B cell (primary cell): ENCODE results near the gene NPAS3. TPM values are rescaled to one million over a fixed set of nuclear protein-coding genes. Genes with fewer than 3 reads are reported as not detected.

ENCODE experiments used
- ATAC-seq: fragments of 200-7000 bp; cut with Tn5 transposase; one replicate; pipeline ENCODE4 v1.10.0; 2021; ENCODE audit warnings: low read depth, mild to moderate bottlenecking, moderate number of reproducible peaks, moderate library complexity
- CTCF ChIA-PET: fragments of 350-600 bp; sonication (Branson Sonifier 250); formaldehyde crosslinking; loops from one replicate; lab custom pipeline; 2021; ENCODE audit warnings: antibody characterized with exemption, inconsistent platforms; lab: Charles Lee
- POLR2A ChIA-PET: fragments of 350-600 bp; sonication (Branson Sonifier 250); formaldehyde crosslinking; loops from one replicate; lab custom pipeline; 2021; ENCODE audit warnings: antibody characterized with exemption; lab: Charles Lee
- DNase-seq: peaks from one replicate; pipeline ENCODE4 v3.0.0; 2013
- H2AFZ ChIP-seq: 2 replicates; pipeline ENCODE4 v1.6.1; 2012; ENCODE audit warnings: mild to moderate bottlenecking, low read depth, low read length; ENCODE audit not compliant: insufficient read depth, poor library complexity, severe bottlenecking
- H3K27ac ChIP-seq, 2 donors: 1 replicate in 1 of 2; 2 replicates in 1 of 2; pipeline ENCODE4 v1.5.1; 2012 to 2013; ENCODE audit warnings: low read length in 2 of 2, mild to moderate bottlenecking in 2 of 2, moderate library complexity in 1 of 2
- H3K27me3 ChIP-seq, 4 experiments: fragments of 200-600 bp in 1 of 4; sonication (generic) in 1 of 4; replicated peaks in 1 of 4; 1 replicate in 2 of 4; 2 replicates in 2 of 4; pipeline versions ENCODE4 v1.6.1 to v1.7.0; 2013 to 2016; ENCODE audit warnings: low read length in 3 of 4, mild to moderate bottlenecking in 2 of 4, mixed read lengths in 1 of 4, moderate library complexity in 1 of 4; ENCODE audit not compliant: insufficient read depth in 4 of 4, control insufficient read depth in 3 of 4; ENCODE audit errors: control extremely low read depth in 1 of 4
- H3K36me3 ChIP-seq, 2 experiments: replicated peaks in 1 of 2; 1 replicate in 1 of 2; 2 replicates in 1 of 2; pipeline versions ENCODE4 v1.6.1 to v1.7.1; 2013; ENCODE audit warnings: low read length in 1 of 2; ENCODE audit not compliant: insufficient read depth in 2 of 2, control insufficient read depth in 1 of 2; ENCODE audit errors: control extremely low read depth in 1 of 2, extremely low read depth in 1 of 2
- H3K4me1 ChIP-seq, 2 donors: fragments of 200-600 bp in 1 of 2; sonication (generic) in 1 of 2; 1 replicate in 1 of 2; 2 replicates in 1 of 2; pipeline versions ENCODE4 v1.5.1 to v1.6.1; 2013 to 2017; ENCODE audit warnings: low read length in 2 of 2; ENCODE audit not compliant: control insufficient read depth in 2 of 2, insufficient read depth in 2 of 2
- H3K4me2 ChIP-seq: replicated peaks from 2 replicates; pipeline ENCODE3; 2012; ENCODE audit warnings: mild to moderate bottlenecking, low read depth, low read length; ENCODE audit not compliant: poor library complexity, severe bottlenecking
- H3K4me3 ChIP-seq, 5 experiments: fragments of 200-600 bp in 1 of 5; sonication (generic) in 1 of 5; 1 replicate in 3 of 5; 2 replicates in 2 of 5; pipeline versions ENCODE4 v1.5.1 to v1.7.0; 2011 to 2016; ENCODE audit warnings: low read length in 4 of 5, mild to moderate bottlenecking in 4 of 5, low read depth in 2 of 5, control low read depth in 1 of 5, moderate library complexity in 1 of 5; ENCODE audit not compliant: insufficient read depth in 1 of 5; ENCODE audit errors: control extremely low read depth in 1 of 5, extremely low read depth in 1 of 5
- H3K79me2 ChIP-seq: fragments of 200-600 bp; sonication (generic); one replicate; pipeline ENCODE4 v1.6.0; 2016; ENCODE audit warnings: low read length; ENCODE audit not compliant: control insufficient read depth, insufficient read depth
- H3K9ac ChIP-seq: fragments of 200-600 bp; sonication (generic); 2 replicates; pipeline ENCODE4 v1.6.1; 2017; ENCODE audit warnings: mild to moderate bottlenecking, low read length, moderate library complexity
- H3K9me3 ChIP-seq, 3 donors: one replicate each; pipeline versions ENCODE4 v1.6.1 to v1.7.1; 2013; ENCODE audit warnings: low read length in 2 of 3; ENCODE audit not compliant: control insufficient read depth in 2 of 3, insufficient read depth in 1 of 3; ENCODE audit errors: control extremely low read depth in 1 of 3
- H4K20me1 ChIP-seq: 2 replicates; pipeline ENCODE4 v1.6.0; 2012; ENCODE audit warnings: mild to moderate bottlenecking, low read length; ENCODE audit not compliant: insufficient read depth, control insufficient read depth, poor library complexity, severe bottlenecking
- H3K27ac Mint-ChIP-seq: one replicate; pipeline ENCODE4 v1.8.0; 2021; ENCODE audit warnings: mixed read lengths
- H3K27me3 Mint-ChIP-seq: one replicate; pipeline ENCODE4 v1.8.0; 2021; ENCODE audit warnings: mixed read lengths
- H3K4me1 Mint-ChIP-seq: one replicate; pipeline ENCODE4 v1.8.0; 2021; ENCODE audit warnings: mixed read lengths
- H3K4me3 Mint-ChIP-seq: one replicate; pipeline ENCODE4 v1.8.0; 2021; ENCODE audit warnings: mixed read lengths
- H3K9me3 Mint-ChIP-seq: one replicate; pipeline ENCODE4 v1.8.0; 2022; ENCODE audit warnings: mixed read lengths; ENCODE audit not compliant: insufficient read depth
- CTCF ChIP-seq: fragments of 200-600 bp; IDR thresholded peaks from one replicate; pipeline ENCODE4 v1.8.0; 2022; ENCODE audit warnings: antibody characterized with exemption, mild to moderate bottlenecking
- EZH2 ChIP-seq: IDR thresholded peaks from 2 replicates; pipeline ENCODE4 v1.6.1; 2012; ENCODE audit warnings: borderline replicate concordance, low read depth, mild to moderate bottlenecking, moderate library complexity, low read length; ENCODE audit not compliant: insufficient read depth, poor library complexity, severe bottlenecking
- WGBS: methylation state at CpG from one replicate; pipeline ENCODE4 v1.1.5; 2013; ENCODE audit warnings: missing lambda C conversion rate; ENCODE audit not compliant: insufficient coverage; 5-methylcytosine and 5-hydroxymethylcytosine counted together
- intact Hi-C: fragments of 100-400 bp; cut with micrococcal nuclease; formaldehyde crosslinking; loops from one replicate; pipeline ENCODE4 v1.10.0; 2022
- polyA plus RNA-seq: library from polyadenylated mRNA; depleted of rRNA; stranded (reverse); fragments of >200 nt; gene quantifications from 2 replicates; pipeline ENCODE4 v1.2.3, GENCODE V29; 2012
- total RNA-seq, 2 donors: library from RNA; stranded (reverse); fragments of 120-200 nt in 1 of 2; gene quantifications; 1 replicate in 1 of 2; 2 replicates in 1 of 2; pipeline versions ENCODE4 v1.2.3 to v1.2.4, GENCODE V29; 2013 to 2022

Gene NPAS3
- total and polyA plus RNA-seq, 2 donors (not counting 1 experiment from before 2014, with no cell fraction given) = not detected

- no peak overlapping the region for H2AFZ ChIP-seq
- intact Hi-C loops = no loop called here
Observed at GRCh38 chr14:32906672-32907071, 32.0 kb upstream of the NPAS3 start.

More at GRCh38 chr14:32906672-32907071, 32.0 kb upstream of the NPAS3 start:
- POLR2A ChIA-PET = no interaction called here
- Histone ChIP-seq H3K79me2 (no peaks in the 10 kb centered on the region), H3K27ac (no peak overlapping the region), H3K9ac (no peak overlapping the region), H3K27me3 (no peaks in the 10 kb centered on the region), H3K4me3 (no peak overlapping the region), H3K36me3 (no peaks in the 10 kb centered on the region), H3K9me3 (peaks cover 0 to 2% (median 1%) of the 10 kb centered on the region in 3 donors), H4K20me1 (no peaks in the 10 kb centered on the region), H3K4me1 (no peaks in the 10 kb centered on the region), H3K4me2 (no peak overlapping the region)
- WGBS = 55% methylated on average over 1 of the region's 3 CpGs
- CTCF ChIA-PET = no interaction called here
- H3K27ac Mint-ChIP-seq = no peak overlapping the region
- no peaks in the 10 kb centered on the region for H3K27me3 Mint-ChIP-seq
- H3K4me3 Mint-ChIP-seq = no peak overlapping the region
- no peak for TF ChIP-seq EZH2
- no peak for TF ChIP-seq CTCF
- ATAC-seq = no peak
- DNase-seq = no peak
- H3K4me1 Mint-ChIP-seq = no peaks in the 10 kb centered on the region
- no peaks in the 10 kb centered on the region for H3K9me3 Mint-ChIP-seq
